PC-9 (cell line): Measurements from ENCODE around the gene MKS1. TPM values are rescaled to one million over a fixed set of nuclear protein-coding genes. Genes with fewer than 3 reads are reported as not detected.

Experiments
- BruUV-seq: library from RNA; stranded (reverse); fragments of 400-500 nt; replicated peaks from 2 replicates; lab custom pipeline; 2021; lab: Mats Ljungman, UMichigan
- CTCF ChIA-PET: fragments of 300-600 bp; sonication (Branson Sonifier 250); formaldehyde crosslinking; loops from one replicate; lab custom pipeline; 2022; ENCODE audit warnings: antibody characterized with exemption; lab: Charles Lee
- POLR2A ChIA-PET: fragments of 300-600 bp; sonication (Branson Sonifier 250); formaldehyde crosslinking; loops from one replicate; lab custom pipeline; 2022; ENCODE audit warnings: antibody characterized with exemption; ENCODE audit not compliant: unreplicated experiment; lab: Charles Lee
- DNase-seq, 2 experiments: peaks; one replicate each; pipeline versions ENCODE4 v3.0.0 to v3.0.0-alpha.2; 2015 to 2022; ENCODE audit warnings: mixed read lengths in 1 of 2
- H2AFZ ChIP-seq: fragments of 200-600 bp; sonication (generic); 2 replicates; pipeline ENCODE4 v1.8.1; 2017; ENCODE audit warnings: antibody characterized with exemption
- H3F3A ChIP-seq: fragments of 200-600 bp; sonication (generic); 2 replicates; pipeline ENCODE4 v1.8.1; 2017; ENCODE audit warnings: antibody characterized with exemption, mild to moderate bottlenecking, low read depth; ENCODE audit not compliant: insufficient read depth
- H3K27ac ChIP-seq: fragments of 200-600 bp; sonication (generic); 2 replicates; pipeline ENCODE4 v1.6.1; 2016; ENCODE audit warnings: mixed run types
- H3K27me3 ChIP-seq: fragments of 200-600 bp; sonication (generic); 2 replicates; pipeline ENCODE4 v1.6.1; 2016; ENCODE audit warnings: low read depth, mixed run types; ENCODE audit not compliant: insufficient read depth
- H3K36me3 ChIP-seq: fragments of 200-600 bp; sonication (generic); 2 replicates; pipeline ENCODE4 v1.6.1; 2016; ENCODE audit warnings: low read depth, mixed run types
- H3K4me1 ChIP-seq: fragments of 200-600 bp; sonication (generic); replicated peaks from 2 replicates; pipeline ENCODE4 v1.6.1; 2016; ENCODE audit warnings: mixed run types; ENCODE audit not compliant: insufficient read depth
- H3K4me2 ChIP-seq: fragments of 200-600 bp; sonication (generic); 2 replicates; pipeline ENCODE4 v1.6.1; 2017; ENCODE audit warnings: mixed run types
- H3K4me3 ChIP-seq: fragments of 200-600 bp; sonication (generic); 2 replicates; pipeline ENCODE4 v1.6.1; 2016; ENCODE audit warnings: mixed run types
- H3K79me2 ChIP-seq: fragments of 200-600 bp; sonication (generic); 2 replicates; pipeline ENCODE4 v1.6.1; 2017; ENCODE audit warnings: low read depth, mixed run types
- H3K9me2 ChIP-seq: fragments of 200-600 bp; sonication (generic); 2 replicates; pipeline ENCODE4 v1.8.1; 2017; ENCODE audit warnings: mild to moderate bottlenecking; ENCODE audit not compliant: insufficient read depth
- H3K9me3 ChIP-seq: fragments of 200-600 bp; sonication (generic); 2 replicates; pipeline ENCODE4 v1.8.1; 2016; ENCODE audit warnings: low read depth; ENCODE audit not compliant: insufficient read depth
- H4K20me1 ChIP-seq: fragments of 200-600 bp; sonication (generic); 2 replicates; pipeline ENCODE4 v1.8.1; 2017; ENCODE audit not compliant: insufficient read depth
- EZH2 ChIP-seq: fragments of 200-600 bp; sonication (generic); IDR thresholded peaks from 2 replicates; pipeline ENCODE4 v1.8.0; 2017; ENCODE audit warnings: antibody characterized with exemption, low read depth
- intact Hi-C: fragments of 100-400 bp; cut with micrococcal nuclease; formaldehyde crosslinking; loops from one replicate; pipeline ENCODE4 v1.10.0; 2022; ENCODE audit not compliant: unreplicated experiment
- total RNA-seq: library from RNA; stranded (reverse); gene quantifications from 2 replicates; pipeline ENCODE4 v1.2.3, GENCODE V29; 2021
- TF ChIP-seq, protein P1 (sequence below): fragments of 200-600 bp; sonication (generic); conservative IDR thresholded peaks from 2 replicates; pipeline ENCODE4 v1.6.1; 2017; ENCODE audit warnings: mixed run types, antibody characterized with exemption, mild to moderate bottlenecking, moderate library complexity

Gene MKS1
- total RNA-seq, 1 experiment from 2014 or later, result 28.6 TPM

DNA sequence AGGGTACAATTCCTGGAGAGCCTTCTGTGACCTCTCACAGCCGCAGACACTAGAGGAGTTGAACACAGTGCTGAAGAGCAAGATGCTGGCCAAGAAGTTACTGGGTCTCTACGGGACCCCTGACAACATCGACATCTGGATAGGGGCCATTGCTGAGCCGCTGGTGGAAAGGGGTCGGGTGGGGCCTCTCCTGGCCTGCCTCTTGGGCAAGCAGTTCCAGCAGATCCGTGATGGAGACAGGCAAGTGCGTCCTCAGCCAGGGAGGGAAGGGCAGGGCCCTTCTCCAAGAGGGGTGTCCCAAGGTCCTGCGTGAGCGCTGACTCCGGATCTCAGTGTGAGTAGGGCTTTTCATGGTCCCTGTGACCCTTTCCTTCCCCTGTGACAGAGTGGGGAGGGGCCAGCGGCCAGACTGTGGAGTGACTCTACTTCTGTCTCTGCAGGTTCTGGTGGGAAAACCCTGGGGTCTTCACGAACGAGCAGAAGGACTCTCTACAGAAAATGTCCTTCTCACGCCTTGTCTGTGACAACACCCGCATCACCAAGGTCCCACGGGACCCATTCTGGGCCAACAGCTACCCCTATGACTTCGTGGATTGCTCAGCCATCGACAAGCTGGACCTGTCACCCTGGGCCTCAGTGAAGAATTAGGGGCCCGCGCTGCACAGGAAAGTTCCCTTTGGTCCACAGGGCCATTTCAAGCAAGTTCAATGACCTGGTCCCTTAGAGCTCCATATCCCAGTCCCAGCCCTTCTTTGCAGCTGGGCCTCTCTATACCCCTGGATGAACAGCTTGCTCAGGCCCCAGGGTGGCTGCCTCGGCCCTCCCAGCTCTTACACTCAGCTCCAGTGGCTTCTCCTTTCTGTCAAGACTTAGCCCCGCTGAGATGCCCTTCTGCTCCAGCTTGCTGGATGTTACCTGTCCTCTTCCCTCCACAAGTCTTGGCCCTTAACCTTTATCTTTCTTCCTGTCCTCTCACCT is 48.6 kb upstream of the MKS1 start:
- intact Hi-C loops, result no loop called here
- Histone ChIP-seq H3K4me3 (no peak overlapping the region), H3K27ac (no peak overlapping the region), H3K27me3 (peaks cover 98% of the 10 kb centered on the region), H3K4me2 (no peak overlapping the region), H3K4me1 (no peaks in the 10 kb centered on the region), H2AFZ (no peak overlapping the region), H4K20me1 (no peaks in the 10 kb centered on the region), H3K9me2 (no peaks in the 10 kb centered on the region), H3K9me3 (no peaks in the 10 kb centered on the region), H3F3A (no peaks in the 10 kb centered on the region), H3K79me2 (no peaks in the 10 kb centered on the region), H3K36me3 (no peaks in the 10 kb centered on the region)
- no peak for DNase-seq
- ChIA-PET POLR2A (interaction anchor here (0.6 kb wide), 1 partner anchor 31 kb away, joined by 5 read pairs; no protein-coding TSS in a partner anchor), CTCF (no interaction called here)
- TF ChIP-seq, protein P1, sequence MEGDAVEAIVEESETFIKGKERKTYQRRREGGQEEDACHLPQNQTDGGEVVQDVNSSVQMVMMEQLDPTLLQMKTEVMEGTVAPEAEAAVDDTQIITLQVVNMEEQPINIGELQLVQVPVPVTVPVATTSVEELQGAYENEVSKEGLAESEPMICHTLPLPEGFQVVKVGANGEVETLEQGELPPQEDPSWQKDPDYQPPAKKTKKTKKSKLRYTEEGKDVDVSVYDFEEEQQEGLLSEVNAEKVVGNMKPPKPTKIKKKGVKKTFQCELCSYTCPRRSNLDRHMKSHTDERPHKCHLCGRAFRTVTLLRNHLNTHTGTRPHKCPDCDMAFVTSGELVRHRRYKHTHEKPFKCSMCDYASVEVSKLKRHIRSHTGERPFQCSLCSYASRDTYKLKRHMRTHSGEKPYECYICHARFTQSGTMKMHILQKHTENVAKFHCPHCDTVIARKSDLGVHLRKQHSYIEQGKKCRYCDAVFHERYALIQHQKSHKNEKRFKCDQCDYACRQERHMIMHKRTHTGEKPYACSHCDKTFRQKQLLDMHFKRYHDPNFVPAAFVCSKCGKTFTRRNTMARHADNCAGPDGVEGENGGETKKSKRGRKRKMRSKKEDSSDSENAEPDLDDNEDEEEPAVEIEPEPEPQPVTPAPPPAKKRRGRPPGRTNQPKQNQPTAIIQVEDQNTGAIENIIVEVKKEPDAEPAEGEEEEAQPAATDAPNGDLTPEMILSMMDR, result no peak
- TF ChIP-seq EZH2, result no peak
- no TSS peak for BruUV-seq

DNA sequence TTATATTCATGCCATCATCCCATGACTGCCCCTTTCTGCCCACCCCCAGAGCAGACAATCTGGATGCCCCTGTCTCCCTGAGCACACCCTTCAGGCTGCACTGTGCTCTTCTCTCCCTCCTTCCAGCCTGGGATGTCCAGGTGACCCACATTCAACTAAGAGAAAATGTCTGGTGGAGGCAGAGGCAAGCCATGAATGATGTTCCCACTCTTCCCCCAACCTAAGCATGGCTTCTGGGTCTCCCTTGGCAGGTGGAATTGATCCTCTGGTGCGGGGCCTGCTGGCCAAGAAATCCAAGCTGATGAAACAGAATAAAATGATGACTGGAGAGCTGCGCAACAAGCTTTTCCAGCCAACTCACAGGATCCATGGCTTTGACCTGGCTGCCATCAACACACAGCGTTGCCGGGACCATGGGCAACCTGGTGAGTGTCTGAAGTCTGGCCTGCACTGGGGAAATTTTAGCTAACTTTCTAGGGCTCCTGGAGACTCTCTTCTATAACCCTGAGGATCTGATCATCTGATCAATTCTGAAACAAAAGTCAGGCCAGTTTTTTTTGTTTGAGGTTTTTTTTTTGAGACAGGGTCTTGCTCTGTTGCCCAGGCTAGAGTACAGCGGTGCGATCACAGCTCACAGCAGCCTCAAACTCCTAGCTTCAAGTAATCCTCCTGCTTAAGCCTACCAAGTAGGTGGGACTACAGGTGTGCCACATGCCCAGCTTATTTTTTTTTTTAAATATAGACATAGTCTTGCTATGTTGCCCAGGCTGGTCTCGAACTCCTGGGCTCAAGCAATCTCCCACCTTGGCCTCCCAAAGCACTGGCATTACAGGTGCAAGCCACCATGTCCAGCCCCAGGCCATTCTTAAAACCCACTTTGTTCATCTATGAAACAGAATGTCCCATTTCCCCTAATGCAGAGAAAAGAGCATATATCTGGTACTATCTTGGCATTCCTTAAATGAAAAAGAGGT is 47.1 kb upstream of the MKS1 start:
- Histone ChIP-seq H3K9me2 (no peaks in the 10 kb centered on the region), H4K20me1 (0 out of 2 replicates have a peak, but pooled peaks cover 5% of the 10 kb centered on the region), H3K27ac (no peak overlapping the region), H3K4me2 (no peak overlapping the region), H3K4me1 (no peaks in the 10 kb centered on the region), H3K36me3 (no peaks in the 10 kb centered on the region), H2AFZ (no peak overlapping the region), H3K79me2 (no peaks in the 10 kb centered on the region), H3K9me3 (no peaks in the 10 kb centered on the region), H3F3A (no peaks in the 10 kb centered on the region), H3K27me3 (peaks cover 98% of the 10 kb centered on the region), H3K4me3 (no peak overlapping the region)
- CTCF ChIA-PET, result no interaction called here
- DNase-seq, result no peak
- POLR2A ChIA-PET, result no interaction called here
- no peak for TF ChIP-seq EZH2
- TF ChIP-seq, protein P1, result no peak
- no TSS peak for BruUV-seq
- intact Hi-C loops, result no loop called here

DNA sequence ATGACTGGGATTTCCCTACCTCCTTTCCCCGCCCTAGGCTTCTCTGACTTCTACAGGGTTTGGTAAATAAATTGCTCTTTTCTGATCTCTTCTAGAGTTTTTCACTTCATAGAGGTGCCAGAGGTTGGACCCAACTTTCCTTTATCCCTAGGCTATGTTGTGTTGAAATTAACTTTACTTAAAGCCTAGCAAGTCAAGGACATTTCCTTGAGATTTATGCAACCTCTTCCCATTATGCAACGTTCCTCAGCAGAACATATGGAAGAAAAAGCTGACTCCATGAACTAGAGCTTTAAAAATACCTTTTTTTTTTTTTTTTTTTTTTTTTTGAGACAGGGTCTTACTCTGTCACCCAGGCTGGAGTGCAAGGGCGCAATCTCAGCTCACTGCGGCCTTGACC is 46.2 kb upstream of the MKS1 start:
- no peaks in the 10 kb centered on the region for H3K36me3 ChIP-seq
- no peaks in the 10 kb centered on the region for H3K79me2 ChIP-seq
- intact Hi-C loops, result no loop called here
- no peak overlapping the region for H3K4me3 ChIP-seq
- peaks cover 98% of the 10 kb centered on the region for H3K27me3 ChIP-seq
- no peak overlapping the region for H3K4me2 ChIP-seq
- no peak overlapping the region for H3K27ac ChIP-seq
- 0 out of 2 replicates have a peak, but pooled peaks cover 5% of the 10 kb centered on the region for H4K20me1 ChIP-seq
- no peak for TF ChIP-seq EZH2
- TF ChIP-seq, protein P1, result no peak
- ChIA-PET CTCF (no interaction called here), POLR2A (no interaction called here)
- no TSS peak for BruUV-seq
- H3K9me3 ChIP-seq, result no peaks in the 10 kb centered on the region
- no peaks in the 10 kb centered on the region for H3K9me2 ChIP-seq
- H2AFZ ChIP-seq, result no peak overlapping the region
- H3F3A ChIP-seq, result no peaks in the 10 kb centered on the region
- H3K4me1 ChIP-seq, result no peaks in the 10 kb centered on the region
- DNase-seq, result no peak
